HUDEP-2 (cell line): ENCODE results near the gene MAP3K5.
A peak's percentile ranks its signal among the peaks of the same experiment; 100 is the strongest.

Experiments
- DNase-seq, 76 experiments: peaks; one replicate each; lab custom pipeline; 2025; ENCODE audit not compliant: unreplicated experiment in 76 of 76; lab: John Stamatoyannopoulos, UW

Gene MAP3K5

DNA sequence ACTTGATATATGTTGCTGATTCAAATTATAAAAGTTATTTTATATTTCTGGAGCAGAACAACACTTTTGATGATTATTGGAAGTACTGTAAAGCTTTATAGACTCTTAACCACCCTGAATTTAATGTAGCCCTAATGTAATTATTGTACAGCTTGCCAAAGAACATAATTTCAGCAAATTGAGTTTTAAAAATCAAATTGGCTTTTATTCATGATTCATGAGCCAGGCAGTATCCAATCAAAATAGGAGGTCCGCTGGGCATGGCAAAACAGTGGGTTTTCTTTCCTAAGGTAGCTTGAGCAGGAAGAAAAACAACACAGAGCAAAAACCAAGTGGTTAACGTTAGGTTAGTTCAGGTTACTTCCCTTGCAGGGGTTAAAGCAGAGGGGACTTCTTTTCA lies 177.3 kb downstream of the MAP3K5 start:
- DNase-seq = no peak

DNA sequence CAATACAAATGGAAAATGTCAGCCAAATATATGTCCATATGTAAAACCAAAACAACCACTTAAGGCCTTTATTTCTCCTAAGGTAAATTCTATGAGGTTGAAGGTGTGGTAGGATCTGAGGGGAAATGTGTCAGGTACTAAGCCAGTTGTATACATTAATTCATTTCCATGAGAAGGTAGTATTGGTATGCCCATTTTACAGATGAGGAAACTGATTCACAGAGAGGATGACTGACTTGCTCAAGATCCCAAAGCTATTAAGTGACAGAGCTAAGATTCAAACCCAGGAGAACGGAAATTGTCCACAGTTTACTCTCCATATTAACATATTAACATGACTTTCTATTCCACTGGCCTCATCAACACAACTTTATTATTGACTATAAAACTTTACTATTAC lies 177.9 kb downstream of the MAP3K5 start:
- no peak for DNase-seq

DNA sequence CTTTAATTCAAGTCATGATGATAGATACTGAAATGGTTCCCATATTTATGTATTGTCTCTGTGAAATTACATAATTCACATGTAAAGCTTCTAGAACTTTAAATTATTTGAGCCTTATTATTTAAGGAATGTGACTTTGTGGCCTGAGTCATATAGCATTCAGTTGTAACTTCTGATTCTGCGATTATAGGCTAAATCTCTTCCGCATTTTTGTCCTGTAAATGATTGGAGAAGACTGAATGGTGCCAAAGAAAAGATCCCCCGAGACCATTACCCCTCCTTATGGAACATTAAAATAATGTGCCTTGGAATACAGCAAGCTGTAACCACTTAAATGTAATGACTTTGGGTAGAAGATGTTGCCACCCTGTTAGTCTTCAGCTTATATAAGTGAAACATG lies 178.8 kb downstream of the MAP3K5 start:
- no peak for DNase-seq

DNA sequence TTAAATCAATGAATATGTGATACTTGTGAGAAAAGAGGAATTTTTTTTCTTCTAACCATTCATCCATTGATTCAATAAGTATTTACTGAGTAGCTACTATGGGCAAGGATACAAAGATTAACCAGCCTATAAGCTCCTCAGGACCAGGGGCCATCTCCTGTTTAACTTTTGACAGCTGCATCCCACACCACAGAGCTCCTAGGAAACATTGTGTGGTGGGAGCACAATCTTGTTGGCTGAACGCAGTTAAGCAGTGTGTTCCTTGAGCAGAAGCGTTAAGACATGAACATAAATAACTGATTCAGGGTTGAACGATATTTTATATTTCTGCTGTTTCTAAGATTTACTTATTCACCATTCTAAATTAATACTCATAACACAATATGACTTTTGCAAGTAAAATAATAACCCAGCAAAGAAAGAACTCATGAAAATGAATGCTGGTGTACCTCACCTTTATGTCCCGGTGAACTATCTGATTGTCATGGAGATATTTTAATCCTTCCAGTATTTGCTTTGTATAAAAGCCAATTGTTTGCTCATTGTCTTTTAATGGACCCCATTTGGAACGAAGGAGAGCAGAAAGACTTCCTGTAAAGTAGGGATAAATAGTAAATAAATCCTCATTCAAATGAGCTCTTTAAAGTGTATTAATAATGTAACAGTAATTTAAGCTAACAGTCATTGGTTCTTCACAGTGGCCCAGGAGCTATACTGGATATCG lies 179.4 kb downstream of the MAP3K5 start:
- DNase-seq = no peak

DNA sequence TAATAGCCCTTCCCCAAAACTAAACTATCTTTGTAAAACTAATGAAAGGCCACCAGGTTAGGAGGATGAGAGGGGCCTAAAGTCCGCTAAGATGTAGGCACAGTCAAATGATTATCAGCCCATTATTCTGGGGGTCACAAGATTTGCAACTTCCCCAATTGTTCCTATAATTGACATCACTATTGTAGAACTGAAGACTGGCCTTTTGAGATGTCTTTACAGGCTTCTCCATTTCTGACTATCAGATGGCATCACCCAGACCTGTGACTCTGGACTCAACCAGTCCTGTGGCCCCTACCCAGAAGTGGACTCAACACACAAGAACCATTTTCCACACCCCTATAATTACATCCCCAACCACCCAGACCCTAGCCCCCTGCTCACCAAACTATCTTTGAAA lies 180.5 kb downstream of the MAP3K5 start:
- no peak for DNase-seq

DNA sequence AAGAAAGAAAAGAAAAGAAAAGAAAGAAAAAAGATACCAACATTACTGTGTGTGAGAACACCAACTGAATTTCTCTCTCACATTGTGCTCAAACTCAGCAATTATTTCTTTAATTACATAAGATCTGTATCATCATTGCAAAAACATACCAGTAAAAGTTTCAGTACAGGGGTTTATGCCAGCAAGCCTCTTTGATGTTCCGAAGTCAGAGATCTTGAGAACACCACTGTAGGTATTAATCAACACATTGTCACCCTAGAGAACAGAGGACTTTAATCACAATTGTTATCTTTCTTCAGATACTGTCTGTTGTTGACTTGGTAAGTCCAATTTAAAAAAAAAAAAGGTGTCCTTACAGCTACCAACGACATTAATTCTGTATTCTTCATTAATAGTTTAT lies 181.1 kb downstream of the MAP3K5 start:
- DNase-seq = no peak

DNA sequence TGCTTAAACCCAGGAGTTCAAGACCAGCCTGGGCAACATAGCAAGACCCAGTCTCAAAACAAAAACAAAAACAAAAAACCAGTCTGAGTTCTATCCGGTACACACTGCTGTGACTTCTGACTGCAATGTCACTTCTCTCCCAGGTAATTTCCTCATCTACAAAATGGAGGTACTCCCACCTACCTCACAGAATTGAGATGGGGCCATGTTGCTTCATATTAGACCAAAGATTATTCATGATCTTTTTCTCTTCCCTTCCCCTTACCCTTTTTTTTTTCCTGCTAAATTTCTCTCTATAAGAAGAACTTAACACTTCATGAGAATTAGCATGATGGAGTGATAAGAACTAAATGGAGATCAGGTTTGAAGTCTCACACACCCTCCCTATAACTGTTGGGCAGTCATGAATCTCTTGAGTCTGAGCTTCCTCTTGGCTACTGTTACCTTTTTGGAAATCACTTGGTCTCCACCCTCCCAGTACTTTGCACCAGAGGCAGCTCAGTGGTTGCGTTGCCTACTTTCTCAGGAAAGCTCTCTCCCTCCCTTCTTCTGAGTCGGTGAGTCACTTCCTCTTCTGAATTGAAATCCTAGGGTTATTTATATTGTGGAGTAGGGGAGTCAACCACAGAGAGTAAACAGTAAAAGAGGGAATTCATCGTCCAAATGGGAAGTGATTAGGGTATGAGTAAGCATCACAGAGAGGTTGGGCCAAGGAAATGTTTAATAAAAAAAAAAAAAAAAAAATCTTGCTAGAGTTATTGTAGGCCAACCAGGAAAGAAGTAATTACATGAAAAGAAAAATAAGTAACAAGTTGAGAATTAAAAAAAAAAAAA lies 182.2 kb downstream of the MAP3K5 start:
- peak in 2 of 76 experiments; percentile 8 to 21 for DNase-seq

DNA sequence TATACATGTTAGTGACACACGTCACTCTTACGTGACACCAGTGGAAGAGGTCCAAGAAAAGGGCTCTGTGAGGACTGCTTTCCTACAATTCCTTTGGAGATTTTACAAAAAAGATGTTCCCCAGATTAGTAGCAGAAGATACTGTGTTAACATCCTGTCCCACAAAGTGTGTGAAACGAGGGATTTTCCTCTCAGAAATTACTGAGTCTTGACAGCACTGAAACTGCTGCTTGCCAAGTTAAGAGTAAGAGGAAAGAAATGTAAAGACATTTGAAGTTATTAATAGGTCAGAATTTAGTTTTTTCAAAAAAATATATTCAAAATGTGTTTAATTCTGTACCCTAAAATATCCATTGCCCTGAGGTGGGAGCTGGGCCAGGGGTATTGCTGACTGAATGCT lies 183.3 kb downstream of the MAP3K5 start:
- DNase-seq = no peak

DNA sequence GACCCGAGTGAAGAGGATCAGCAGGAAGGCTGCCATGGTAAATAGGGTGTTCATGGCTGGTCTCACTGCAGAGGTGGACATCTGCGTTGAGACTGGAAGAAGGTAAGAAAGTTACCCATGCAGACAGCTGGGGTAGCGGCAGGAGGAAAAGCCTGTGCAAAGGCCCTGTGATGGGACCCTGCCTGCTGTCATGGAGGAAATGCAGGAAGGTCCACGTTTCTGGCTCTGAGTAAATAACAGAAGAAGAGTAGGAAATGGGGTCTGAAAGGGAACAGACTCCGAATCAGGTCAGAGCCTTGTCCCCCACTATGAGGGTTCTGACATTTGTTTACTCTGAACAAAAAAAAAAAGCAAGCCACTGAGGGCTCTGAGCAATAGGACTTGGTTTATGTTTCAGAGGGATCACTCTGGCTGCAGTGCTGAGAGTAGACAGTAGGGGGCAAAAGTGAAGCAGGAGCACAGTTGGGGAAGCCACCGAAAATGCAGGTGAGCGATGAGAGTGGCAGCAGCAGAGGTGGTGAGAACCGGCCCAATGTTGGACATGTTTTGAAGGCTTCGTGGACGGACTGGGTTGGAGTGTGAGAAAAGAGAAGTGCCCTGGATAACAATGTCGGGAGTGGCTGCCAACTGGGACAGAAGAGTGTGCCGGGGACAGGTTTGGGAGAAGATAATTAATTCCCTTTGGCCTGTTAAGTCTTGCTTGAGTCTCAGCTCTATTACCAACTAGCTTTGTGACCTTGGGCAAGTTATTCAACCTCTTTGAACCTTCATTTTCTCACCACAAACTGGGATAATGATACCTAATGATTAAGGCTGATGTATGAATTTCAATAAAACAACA lies 184.1 kb downstream of the MAP3K5 start:
- DNase-seq = peak in 58 of 76 experiments; percentile 11 to 77 (median 50)

DNA sequence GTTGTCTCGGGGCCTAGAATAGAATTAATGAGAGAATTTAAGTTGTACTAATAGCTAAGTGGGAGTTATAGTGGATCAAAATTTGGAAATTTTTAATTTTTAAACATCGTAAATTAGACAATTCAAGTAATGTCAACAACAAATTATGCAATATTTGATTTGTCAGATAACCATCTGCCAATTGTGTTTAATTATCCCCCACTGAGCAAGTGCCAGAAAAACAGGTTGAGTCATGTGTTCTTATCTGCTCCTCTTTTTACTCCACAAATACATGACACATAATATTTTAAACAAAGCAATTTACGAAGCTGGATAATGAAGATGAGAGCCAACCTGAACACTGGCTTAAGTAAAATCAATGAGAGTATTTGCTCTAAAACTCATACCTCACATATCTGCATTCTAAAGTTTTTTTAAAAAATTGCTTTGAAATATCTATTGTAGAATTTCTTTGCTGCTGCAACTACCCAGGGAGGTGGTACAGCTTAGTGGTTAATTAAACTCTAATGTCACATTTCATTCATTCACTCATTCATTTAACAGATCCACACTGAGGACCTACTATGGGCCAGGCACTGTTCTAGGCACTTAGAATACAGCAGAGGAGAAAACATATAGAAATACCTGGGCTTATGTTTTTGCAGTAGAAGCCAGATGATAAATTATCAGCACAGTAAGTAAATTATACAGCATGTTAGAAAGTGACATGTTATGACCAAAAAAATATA lies 184.9 kb downstream of the MAP3K5 start:
- DNase-seq = peak in 1 of 76 experiments; percentile 32

DNA sequence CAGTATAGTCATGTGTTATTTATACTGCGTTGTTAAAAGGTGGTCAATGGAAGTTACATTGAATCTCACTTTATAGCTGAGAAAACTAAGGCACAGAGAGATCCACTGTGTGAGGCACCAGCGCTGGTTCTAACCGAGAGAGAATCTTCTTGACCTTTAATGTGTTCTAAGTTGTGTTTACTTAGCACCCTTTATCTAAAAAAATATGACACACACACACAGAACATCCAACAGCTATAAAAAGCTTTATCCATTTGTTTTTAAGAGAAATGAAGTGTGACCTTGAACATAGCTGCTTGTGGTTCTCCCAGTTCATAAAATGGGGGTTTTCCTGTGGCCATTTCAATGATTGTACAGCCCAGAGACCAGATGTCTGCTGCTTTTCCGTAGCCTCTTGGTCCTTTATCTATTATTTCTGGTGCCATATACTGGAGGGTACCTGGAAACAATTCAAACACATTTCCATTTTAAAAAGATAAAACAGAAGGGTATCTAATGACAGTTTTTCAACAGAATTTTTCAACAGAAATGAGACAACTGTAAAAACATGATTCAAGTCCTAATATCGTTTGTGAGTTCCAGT lies 187.3 kb downstream of the MAP3K5 start:
- no peak for DNase-seq

DNA sequence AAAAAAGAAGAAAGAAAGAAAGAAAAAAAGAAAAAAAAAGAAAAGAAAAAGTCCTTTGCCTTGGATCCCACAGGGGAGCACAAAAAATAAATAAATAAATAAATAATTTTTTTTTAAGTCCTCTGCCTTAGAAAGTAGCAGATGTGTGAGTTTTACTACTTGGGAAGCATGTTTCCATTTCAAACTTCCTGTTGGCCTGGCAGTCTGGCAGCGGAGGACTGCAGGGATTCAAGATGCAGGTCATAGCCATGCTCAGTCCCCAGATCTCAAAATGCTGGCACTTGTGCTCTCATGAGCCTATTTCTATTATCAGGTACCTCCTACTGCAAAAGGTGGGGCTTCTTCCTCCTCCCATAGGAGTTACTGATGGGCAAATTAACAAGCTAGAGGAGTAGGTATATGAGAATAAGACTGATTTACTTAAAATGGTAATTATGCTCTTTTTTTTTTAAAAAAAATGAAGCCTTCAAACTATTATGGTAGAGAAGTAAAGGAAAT lies 187.9 kb downstream of the MAP3K5 start:
- no peak for DNase-seq

DNA sequence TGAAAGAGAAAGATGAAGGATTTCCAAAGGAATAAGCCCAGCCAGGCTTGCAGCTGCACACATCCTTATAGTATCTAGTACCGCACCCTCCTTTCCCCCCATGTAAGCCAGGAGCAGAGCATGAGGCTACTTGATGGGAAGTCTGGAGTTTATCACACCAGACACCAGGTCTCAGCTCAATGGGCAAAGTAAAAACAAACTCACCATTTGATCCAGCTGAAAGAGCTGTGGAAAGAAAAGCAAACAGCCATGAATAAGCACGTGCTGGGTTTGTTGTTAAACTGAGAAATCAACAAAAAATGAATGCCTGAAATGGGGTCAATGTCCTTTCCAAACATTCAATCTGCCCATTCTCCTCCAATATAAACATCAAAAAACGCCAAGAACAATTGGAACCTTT lies 191.5 kb downstream of the MAP3K5 start:
- DNase-seq = no peak

DNA sequence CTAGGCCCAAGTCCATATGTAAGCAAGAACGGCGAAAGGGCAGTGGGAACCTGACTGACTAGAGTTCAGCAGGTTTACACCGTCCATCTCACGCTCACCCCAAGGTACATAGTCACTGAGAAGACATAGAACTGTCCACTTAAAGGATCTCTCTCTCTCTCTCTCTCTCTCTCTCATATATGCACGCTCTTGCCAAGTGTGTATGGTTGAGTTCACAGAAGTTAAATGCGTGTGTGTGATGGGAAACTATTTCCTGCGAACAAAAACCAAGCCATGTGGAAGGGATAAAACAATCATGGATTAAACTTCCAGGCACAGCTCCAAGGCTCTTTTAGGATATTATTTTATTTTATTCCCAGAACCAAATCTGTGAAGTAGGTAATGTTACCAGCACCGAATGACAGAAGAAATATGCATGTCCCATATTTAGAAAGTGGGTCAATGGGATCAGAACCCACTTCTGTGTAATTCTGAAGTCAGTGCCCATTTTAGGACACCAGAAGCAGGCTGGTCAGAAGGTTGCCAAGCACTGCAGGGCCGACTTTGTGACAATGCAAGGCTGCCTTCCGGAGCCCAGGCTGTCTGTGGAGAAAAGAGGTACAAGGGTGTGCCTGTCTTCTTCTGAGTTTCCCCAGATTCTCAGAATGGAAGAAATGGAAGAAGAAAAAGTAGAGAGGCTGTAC lies 192.8 kb downstream of the MAP3K5 start:
- DNase-seq = no peak

DNA sequence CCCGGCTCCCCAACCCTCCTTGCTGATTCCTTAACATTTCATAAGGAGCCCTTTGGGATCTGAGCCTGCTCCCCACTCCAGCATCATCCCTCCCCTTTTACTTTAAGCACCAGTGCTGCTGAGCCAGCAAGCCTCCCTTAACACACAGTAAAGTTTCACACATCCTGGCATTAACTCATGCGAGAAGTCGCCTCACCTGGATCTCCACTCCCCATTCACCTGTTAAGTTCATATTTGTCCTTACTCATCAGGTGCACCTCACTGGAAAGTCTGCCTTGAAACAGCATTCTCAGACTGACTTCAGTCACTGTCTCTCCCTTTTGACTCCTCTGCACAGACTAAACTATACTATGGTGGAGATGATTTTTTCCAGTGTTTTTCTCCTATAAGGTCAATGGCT lies 194.2 kb downstream of the MAP3K5 start:
- no peak for DNase-seq

DNA sequence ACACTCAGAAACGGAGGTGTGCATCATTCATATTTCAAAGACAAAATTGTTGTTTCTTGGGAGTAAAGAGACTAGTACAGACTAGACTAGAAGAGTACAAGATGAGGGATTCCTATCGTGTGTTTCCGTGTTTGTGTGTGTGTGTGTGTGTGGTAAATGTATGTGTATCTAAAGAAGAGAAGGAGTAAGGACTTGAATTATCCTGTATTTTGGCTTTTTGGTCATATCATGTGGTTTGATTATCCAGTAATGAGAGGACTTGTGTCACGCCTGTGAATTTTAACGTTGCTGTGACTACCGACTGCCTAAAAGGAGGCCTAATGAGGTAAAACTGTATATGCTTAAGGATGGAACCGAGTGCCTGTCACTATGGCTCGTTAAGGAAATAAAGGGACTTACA lies 197.6 kb downstream of the MAP3K5 start:
- DNase-seq = no peak

DNA sequence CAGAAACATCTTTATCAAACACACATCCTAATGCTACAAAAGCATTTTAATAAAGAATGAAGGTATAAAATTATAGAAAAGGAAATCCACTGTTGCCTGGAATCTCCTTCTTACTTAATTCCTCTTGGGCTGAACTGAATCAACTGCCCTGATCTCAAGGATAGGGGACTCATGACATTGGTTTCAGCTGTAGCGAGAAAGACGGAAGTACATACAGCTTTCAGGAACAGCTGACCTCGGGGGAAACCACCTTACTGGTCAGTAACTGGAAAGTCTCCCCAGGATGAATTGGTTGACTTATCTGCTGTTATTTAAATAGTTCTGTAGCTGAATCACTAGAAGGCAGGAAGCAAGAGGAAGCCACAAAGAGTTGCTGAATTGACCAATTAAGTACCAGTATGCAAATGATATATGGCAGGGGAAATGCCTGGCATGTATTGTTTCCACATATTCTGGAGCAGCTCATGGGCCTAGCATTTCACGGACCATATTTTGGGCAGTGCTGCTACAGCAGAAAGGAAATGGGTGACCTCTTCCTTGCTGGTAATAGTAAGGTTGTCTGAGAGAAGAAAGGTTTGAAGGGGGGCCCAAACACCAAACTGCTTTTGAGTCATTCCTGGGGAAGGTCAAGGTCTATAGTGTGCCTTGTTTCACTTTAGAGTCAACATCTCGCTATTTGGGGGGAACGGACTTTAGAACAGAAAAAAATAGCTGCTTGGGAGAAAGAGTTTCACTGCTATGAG lies 198.4 kb downstream of the MAP3K5 start:
- no peak for DNase-seq

DNA sequence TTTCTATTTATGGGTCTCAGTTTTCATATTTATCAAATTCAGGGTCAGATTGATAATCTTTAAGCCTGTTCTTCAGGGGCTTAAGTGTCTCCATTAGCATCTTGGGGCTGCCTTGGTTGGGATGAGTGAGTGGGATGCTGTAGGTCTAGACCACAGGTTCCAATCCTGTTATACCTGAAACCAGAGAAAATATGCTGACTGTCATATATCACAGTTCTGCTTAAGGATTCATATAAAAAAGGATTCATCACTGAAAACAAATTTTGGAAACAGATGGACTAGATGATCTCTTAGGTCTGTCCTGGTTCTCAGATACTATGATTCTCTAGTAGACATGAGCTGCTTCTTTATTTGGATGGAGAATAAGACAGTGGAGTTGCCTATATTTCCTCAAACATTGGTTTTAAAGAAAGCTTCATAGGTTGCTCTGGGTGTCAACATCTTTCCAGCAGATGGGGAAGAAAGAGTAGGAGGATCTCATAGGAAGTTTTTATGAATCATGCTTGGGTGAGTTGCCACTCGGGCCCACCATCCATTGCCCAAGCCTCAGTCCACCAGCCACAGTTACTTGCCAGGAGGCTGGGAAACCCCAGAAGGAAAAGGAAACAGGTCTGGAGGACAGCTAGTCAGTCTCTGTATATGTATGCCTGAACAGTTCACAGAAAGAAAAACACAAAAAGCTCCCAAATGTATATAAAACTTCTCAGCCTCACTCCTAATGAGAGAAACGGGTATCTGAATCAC lies 199.2 kb downstream of the MAP3K5 start:
- DNase-seq = no peak
